Erythroblast (primary cell): ENCODE measurements around the gene NTM.

Source experiments
- DNase-seq, 2 experiments: peaks; one replicate each; lab custom pipeline; 2025; lab: John Stamatoyannopoulos, UW
- GATA1 ChIP-seq: IDR thresholded peaks from 2 replicates; pipeline ENCODE4 v1.6.1; 2011; ENCODE audit warnings: low read depth, mild to moderate bottlenecking, control low read depth, low read length, moderate library complexity
- POLR2A ChIP-seq: IDR thresholded peaks from 2 replicates; pipeline ENCODE4 v1.6.1; 2011; ENCODE audit warnings: mild to moderate bottlenecking, low read length

NTM gene

DNA sequence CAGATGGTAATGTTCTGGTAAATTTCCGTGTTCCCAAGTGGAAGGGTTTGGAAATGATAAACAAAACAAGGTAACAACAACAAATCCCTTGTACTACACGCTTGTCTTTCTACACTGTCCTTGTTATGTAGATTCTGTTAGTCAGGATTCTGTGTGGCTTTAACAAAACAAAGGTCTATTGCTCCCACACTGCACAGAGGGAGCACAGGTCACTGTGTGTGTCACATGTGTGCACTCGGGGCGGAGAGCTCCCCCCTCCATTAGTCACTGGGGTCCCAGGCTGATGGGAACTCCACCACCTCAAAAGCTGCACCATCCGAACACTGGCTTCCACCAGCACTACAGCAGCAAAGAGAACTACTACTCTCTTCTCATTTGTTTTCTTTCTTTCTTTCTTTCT, 227.9 kb downstream of the NTM start:
- TF ChIP-seq POLR2A, result no peak
- TF ChIP-seq GATA1, result no peak

DNA sequence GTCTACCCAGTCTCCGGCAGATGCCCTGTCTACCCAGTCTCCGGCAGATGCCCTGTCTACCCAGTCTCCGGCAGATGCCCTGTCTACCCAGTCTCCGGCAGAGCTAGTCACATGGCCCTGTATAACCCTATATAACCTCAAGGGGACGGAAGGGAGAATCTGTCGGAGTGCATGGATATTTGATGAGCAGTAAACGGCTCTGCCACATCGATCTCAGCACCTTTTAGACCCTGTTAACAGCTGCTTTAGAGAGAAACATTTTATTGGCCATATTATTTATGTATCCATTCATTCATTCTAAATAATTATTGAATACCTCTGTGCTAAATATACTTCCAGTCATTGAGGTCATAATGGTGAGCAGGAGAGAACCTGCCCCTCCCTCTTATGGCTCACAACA, 228.9 kb downstream of the NTM start:
- no peak for TF ChIP-seq POLR2A
- no peak for TF ChIP-seq GATA1
- DNase-seq, result no peak

More for the DNA sequence above, 227.9 kb downstream of the NTM start:
- no peak for DNase-seq

DNA sequence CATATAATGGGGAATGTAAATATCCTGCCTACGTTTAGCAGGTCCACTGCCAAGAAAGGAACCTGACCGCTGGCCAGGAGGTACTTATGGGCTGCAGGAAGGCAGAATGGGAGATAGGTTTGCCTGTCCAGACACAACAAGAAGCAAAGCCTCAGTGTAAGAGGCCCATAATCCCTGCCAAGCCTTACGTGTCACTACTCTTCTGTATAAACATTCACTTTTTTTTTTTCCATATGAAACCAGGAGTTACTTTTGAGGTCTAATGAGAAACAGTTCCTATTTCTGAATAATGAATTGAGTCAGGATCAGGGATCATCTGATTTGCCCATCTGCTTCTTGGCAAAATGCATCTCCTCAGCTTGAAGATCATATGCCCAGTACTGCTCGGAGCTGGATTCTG, 230.2 kb downstream of the NTM start:
- TF ChIP-seq POLR2A (no peak), GATA1 (no peak)
- no peak for DNase-seq

DNA sequence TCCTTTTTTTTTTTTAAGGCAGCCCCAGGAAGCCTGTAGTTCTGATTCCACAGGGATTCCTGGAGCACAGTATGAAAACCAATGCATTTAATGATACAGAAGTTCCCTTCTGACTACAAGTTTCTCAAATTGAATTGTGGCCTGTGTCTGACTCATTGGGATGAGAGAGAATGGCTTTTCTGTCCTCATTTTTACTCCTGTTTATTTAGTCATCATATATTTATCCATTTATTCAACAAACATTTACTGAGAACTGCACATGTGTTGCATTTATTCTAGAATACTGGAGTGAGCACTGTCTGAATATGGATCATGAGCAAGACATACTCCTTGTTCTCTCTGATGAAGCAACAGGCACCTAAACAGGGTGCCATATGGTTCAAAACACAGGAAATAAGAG, 231.2 kb downstream of the NTM start:
- no peak for TF ChIP-seq GATA1
- TF ChIP-seq POLR2A, result no peak
- no peak for DNase-seq

DNA sequence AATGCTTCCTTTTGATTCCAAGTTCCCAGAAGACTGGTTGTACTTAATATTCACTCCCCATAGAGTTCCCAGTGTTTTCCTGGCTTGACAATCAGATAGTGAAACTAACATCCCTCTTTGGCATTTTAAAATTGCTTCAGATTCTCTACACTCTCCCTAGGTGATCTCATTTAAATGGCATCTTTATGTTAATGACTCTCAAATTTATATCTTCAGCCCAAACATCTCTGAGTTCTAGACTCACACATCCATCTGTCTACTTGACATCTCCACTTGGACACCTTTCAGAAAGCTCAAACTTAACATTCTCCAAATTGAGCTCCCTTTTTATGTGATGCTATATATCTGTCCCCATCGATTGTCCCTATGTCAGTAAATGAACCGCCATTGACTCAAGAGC, 232.0 kb downstream of the NTM start:
- TF ChIP-seq GATA1 (no peak), POLR2A (no peak)
- DNase-seq, result no peak

DNA sequence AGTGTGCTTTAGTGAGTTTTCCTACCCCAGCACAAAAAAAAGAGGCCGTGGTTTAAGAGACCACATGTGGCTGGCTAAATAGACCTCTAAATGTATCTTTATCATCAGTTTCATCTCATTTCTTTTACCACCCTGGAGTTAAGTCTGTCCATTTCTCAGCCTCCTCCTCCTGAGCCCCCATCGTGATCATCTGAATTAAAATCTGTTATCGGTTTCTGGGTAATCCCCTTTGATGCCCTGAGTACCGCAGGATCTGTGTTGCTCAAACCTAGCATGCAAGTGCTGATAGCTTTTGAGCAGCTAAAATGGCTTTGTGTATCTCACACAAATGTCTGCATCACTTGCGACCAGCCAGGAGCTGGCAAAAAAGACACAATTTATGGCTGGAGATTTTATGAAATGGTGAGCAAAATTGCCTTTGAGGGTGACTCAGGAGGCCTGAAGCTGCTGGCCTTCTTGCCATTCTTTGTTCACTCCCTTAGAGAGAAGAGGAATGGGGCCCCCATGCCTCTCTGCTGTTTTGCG, 236.5 kb downstream of the NTM start:
- TF ChIP-seq GATA1 (no peak), POLR2A (no peak)
- no peak for DNase-seq

DNA sequence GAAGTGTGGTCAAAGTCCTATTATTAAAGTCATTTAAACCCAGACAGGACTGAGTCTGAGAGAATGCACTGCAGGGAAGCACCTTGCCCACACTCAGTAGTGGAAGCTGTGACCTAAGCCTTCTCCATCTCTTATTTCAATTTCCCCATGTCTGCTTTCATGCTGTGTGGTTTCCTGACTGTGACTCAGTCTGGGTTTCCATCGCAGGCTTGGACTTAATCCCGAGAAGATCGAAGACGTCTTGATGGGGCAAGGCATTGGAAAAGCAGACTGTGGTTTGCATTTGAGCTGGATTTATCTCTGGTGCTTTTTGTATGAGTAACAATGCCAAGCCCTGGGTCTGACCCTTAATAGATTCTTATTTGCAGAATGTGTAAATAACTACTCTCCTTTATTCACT, 238.9 kb downstream of the NTM start:
- DNase-seq, result no peak
- TF ChIP-seq POLR2A (no peak), GATA1 (no peak)

DNA sequence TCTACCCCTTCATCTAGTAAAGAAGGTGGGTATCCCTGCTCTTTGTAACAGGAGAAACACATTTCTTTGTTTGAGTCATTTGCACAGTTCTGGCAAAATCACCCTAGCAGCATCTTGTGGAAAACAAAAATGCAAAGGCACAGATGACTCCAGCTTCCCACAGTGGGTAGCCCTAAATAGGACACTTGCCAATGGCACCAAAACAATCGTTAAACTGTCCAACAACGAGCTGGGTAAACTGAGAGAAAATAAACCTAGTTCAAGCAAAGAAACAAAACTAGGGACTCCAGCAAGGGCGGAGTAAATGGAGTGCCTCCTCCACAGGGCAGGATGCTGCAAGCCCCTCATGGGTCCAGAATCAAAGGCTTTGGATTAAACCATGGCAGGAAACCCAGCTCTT, 239.5 kb downstream of the NTM start:
- DNase-seq, result no peak
- no peak for TF ChIP-seq POLR2A
- no peak for TF ChIP-seq GATA1

DNA sequence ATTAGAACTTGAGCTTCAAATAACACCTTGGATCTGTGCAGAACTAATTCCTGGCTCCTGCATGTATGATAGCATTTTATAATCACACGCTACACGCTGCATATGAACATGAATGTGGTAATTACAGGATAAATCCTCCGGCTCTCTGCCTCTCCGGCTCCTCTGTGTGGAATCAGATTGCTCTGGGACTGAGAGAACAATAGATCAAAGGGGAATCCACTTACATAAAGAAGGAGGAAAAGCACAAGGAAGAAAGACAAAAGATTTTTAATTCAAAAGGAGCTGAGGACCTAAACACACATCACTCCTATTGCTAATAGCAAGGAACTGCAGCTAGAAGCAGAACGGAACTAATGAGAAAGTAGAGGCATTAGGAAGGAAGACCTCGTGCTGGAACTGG, 240.9 kb downstream of the NTM start:
- TF ChIP-seq GATA1, result no peak
- TF ChIP-seq POLR2A, result no peak
- DNase-seq, result no peak

DNA sequence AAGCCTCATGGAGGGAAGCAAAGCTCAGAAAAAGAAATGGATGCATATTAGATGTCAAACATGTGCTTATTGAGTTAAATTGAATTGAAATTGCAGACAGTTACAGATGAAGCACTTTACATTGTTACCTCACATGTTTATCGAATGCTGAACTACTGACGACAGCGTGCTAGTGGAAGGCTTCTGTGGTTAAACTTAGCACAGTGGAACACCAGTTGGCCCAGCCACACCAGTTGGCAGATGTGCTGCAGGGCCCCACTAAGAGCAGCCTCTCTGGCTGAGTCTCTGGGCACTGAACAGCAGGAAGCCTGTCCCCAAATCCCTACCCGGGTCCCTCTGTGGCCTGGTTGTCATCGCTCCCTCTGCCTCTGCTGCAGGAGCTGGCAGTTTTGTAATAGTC, 242.1 kb downstream of the NTM start:
- no peak for TF ChIP-seq GATA1
- TF ChIP-seq POLR2A, result no peak
- no peak for DNase-seq

DNA sequence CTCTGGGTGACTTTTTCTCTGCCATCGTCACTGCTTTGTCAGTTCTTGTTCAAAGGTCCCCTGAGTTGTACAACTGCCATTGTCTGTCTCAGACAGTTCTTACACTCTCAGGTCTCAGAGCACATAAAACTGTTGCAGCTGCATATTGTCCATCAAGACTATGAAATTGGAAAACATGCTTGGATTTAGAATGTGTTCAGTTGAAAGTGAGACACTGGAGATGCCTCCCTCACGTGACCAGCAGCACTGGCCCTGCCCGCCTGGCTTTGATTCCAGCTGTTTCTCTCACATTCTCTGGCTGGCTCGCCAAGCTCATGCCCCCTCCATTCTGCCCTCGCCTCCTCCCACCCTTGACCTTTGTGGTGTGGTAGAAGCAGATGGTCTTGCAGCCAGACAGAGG, 244.2 kb downstream of the NTM start:
- TF ChIP-seq POLR2A (no peak), GATA1 (no peak)
- no peak for DNase-seq

DNA sequence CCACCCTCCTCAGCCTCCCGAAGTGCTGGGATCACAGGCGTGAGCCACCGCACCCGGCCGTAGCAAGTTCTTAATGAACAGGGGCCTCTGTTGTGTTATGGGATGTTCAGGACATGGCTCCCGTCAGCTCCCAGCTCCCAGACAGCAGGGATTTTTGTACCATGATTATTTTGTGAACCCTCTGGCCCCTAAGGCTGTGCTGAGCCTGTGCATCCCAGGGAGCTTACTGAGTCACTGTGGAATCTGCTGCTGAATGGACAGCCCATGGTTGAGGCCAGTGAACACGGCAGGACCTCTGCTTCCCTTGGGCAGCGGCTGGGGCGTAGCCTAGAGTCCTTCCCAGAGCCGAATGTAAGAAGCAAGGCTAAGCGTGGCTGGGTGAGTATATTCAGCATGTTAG, 245.2 kb downstream of the NTM start:
- DNase-seq, result no peak
- TF ChIP-seq POLR2A (no peak), GATA1 (no peak)

DNA sequence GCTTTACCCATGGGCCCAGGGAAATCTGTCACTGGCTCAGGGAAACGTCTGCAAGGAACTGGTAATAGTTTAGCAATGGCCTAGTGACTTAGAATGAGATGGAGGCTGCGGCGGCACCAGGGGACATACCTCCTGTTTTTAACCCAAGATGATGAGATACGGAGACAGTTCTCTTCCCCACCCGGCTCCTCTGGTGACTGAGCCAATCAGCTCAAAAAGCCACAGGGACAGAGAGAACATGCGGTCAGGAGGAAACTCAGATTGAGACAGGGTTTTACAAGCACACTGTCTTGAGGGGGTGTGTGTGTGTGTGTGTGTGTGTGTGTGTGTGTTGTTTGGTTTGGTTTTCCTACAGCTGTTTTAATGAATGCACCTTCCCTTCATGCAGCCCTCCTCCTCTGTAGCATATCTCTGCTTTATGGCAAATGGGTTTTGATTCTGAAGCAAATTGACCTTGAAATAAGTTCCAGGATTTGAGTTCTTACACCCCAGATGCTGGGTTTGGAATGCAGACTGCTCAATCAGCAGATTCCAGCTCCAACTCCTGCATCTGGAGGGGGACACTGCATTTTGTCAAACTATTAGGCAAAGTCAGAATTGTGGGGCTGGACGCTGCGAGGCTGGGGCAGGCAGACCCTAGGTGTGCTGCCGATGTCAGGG, 246.2 kb downstream of the NTM start:
- TF ChIP-seq POLR2A (no peak), GATA1 (no peak)
- no peak for DNase-seq

DNA sequence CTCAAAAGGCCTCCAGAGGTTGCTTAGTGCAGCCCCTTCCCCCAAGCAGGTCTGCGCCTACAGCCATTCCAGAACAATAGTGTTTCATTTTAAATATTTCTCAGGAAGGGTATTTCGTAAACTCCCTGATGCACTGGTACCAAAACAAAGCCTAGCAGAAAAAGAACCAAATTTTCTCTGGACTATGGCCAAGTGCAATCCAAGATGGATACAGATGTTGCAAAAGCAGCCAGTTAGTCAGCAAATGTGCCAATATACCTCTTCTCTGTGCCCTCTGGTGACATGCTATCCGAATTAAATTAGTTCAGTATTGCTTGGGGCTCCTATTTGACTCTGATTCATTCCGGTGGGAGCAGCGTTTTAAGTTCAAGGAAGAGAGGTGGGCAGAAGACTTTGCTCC, 247.8 kb downstream of the NTM start:
- DNase-seq, result no peak
- no peak for TF ChIP-seq GATA1
- no peak for TF ChIP-seq POLR2A

DNA sequence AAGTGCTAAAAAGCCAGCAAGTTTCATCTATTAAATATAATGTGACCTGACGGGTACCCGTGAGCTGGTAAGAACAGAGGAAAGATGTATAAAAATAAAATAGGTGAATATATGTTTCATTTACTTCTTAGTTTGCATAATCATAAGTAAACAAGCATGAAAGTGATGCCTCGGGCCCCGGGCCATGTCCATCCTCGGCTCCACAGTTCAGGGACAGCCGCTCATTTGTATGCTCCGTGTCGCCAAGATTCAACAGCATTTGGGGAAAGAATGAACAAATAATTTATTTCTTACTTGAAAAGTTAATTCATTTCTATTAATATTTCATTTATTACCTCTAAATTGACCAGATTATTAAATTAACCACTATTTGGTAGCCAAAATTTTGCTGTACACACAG, 251.8 kb downstream of the NTM start:
- DNase-seq, result no peak
- no peak for TF ChIP-seq POLR2A

DNA sequence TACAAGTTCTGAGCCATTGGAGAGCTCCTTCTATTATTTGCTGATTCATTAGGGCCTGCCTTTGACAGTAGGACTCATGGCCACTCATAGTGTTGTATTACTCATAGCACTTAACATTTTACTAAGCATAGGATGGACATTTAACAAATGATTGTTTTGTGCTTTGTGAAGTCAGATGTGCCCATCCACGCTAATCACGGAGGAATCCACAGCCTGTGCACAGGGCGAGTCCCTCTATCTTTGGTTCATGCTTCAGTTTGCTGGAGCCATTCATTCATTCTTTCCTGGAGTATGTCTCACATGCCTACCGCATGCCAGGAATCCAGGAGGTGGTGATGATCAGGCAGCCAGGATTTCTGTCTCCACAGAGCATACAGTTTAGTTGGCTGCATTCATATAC, 254.1 kb downstream of the NTM start:
- TF ChIP-seq GATA1 (no peak), POLR2A (no peak)
- DNase-seq, result no peak
